ENCODE measurements around the gene FLT1. TPM values are rescaled to one million over a fixed set of nuclear protein-coding genes. Genes with fewer than 3 reads are reported as not detected.

FLT1 gene
- total RNA-seq, 1 donor from 2014 or later, result not detected

GRCh38 chr13:28458608-28459007 lies 36.3 kb downstream of the FLT1 start:
- no peaks in the 10 kb centered on the region for H3K9me3 Mint-ChIP-seq
- H3K27ac Mint-ChIP-seq (ENCODE audit: unreplicated experiment), result no peak overlapping the region
- H3K36me3 Mint-ChIP-seq (ENCODE audit: low read depth), result no peaks in the 10 kb centered on the region
- peaks cover 29% of the 10 kb centered on the region for H3K27me3 Mint-ChIP-seq (ENCODE audit: low read depth)
- DNase-seq (ENCODE audit: low read depth, low spot score), result no peak
- no peak overlapping the region for H3K4me3 Mint-ChIP-seq
- no peaks in the 10 kb centered on the region for H3K4me1 Mint-ChIP-seq
- TF ChIP-seq CTCF (conservative IDR thresholded peaks at IDR 0.05), result no peak

GRCh38 chr13:28458051-28458450 lies 36.9 kb downstream of the FLT1 start:
- Mint-ChIP-seq H3K4me1 (no peaks in the 10 kb centered on the region), H3K9me3 (no peaks in the 10 kb centered on the region), H3K27me3 (ENCODE audit: low read depth) (peaks cover 31% of the 10 kb centered on the region), H3K4me3 (no peak overlapping the region), H3K27ac (ENCODE audit: unreplicated experiment) (no peak overlapping the region), H3K36me3 (ENCODE audit: low read depth) (no peaks in the 10 kb centered on the region)
- TF ChIP-seq CTCF (conservative IDR thresholded peaks at IDR 0.05), result no peak
- no peak for DNase-seq (ENCODE audit: low read depth, low spot score)

GRCh38 chr13:28457521-28457920 lies 37.4 kb downstream of the FLT1 start:
- Mint-ChIP-seq H3K27me3 (ENCODE audit: low read depth) (peaks cover 31% of the 10 kb centered on the region), H3K9me3 (no peaks in the 10 kb centered on the region), H3K36me3 (ENCODE audit: low read depth) (no peaks in the 10 kb centered on the region), H3K4me1 (no peaks in the 10 kb centered on the region), H3K27ac (ENCODE audit: unreplicated experiment) (no peak overlapping the region), H3K4me3 (no peak overlapping the region)
- no peak for TF ChIP-seq CTCF (conservative IDR thresholded peaks at IDR 0.05)
- no peak for DNase-seq (ENCODE audit: low read depth, low spot score)

- Mint-ChIP-seq H3K4me1 (no peaks in the 10 kb centered on the region), H3K9me3 (no peaks in the 10 kb centered on the region), H3K27ac (ENCODE audit: unreplicated experiment) (no peak overlapping the region), H3K36me3 (ENCODE audit: low read depth) (no peaks in the 10 kb centered on the region), H3K4me3 (no peak overlapping the region), H3K27me3 (ENCODE audit: low read depth) (peaks cover 40% of the 10 kb centered on the region)
- no peak for TF ChIP-seq CTCF (conservative IDR thresholded peaks at IDR 0.05)
- no peak for DNase-seq (ENCODE audit: low read depth, low spot score)
These were observed 39.2 kb downstream of the FLT1 start for GRCh38 chr13:28455580-28456194.

- TF ChIP-seq CTCF (conservative IDR thresholded peaks at IDR 0.05), result no peak
- H3K36me3 Mint-ChIP-seq (ENCODE audit: low read depth), result no peaks in the 10 kb centered on the region
- no peaks in the 10 kb centered on the region for H3K4me1 Mint-ChIP-seq
These were observed 42.2 kb downstream of the FLT1 start for GRCh38 chr13:28452755-28453154.

More at GRCh38 chr13:28452755-28453154, 42.2 kb downstream of the FLT1 start:
- Mint-ChIP-seq H3K27me3 (ENCODE audit: low read depth) (peaks cover 53% of the 10 kb centered on the region), H3K27ac (ENCODE audit: unreplicated experiment) (no peak overlapping the region), H3K9me3 (no peaks in the 10 kb centered on the region), H3K4me3 (no peak overlapping the region)
- DNase-seq (ENCODE audit: low read depth, low spot score), result no peak

Data from neural crest cell (in vitro differentiated cells).